IPS-18a (cell line): ENCODE results near the gene ANKS6.

Source experiments
- H3K27ac ChIP-seq: one replicate; pipeline ENCODE4 v1.5.1; 2013; ENCODE audit warnings: low read length
- H3K27me3 ChIP-seq: one replicate; pipeline ENCODE4 v1.6.1; 2013; ENCODE audit warnings: mild to moderate bottlenecking, low read length; ENCODE audit not compliant: control insufficient read depth, insufficient read depth
- H3K36me3 ChIP-seq: one replicate; pipeline ENCODE4 v1.6.1; 2013; ENCODE audit warnings: low read depth, low read length; ENCODE audit not compliant: control insufficient read depth
- H3K4me1 ChIP-seq: one replicate; pipeline ENCODE4 v1.6.1; 2013; ENCODE audit warnings: low read depth, low read length; ENCODE audit not compliant: control insufficient read depth
- H3K4me3 ChIP-seq: one replicate; pipeline ENCODE4 v1.5.1; 2013; ENCODE audit warnings: low read length
- H3K9ac ChIP-seq: one replicate; pipeline ENCODE4 v1.6.1; 2013; ENCODE audit warnings: mild to moderate bottlenecking, low read length, moderate library complexity
- H3K9me3 ChIP-seq: one replicate; pipeline ENCODE4 v1.6.1; 2013; ENCODE audit warnings: low read depth, low read length; ENCODE audit not compliant: control insufficient read depth

Gene ANKS6

GRCh38 chr9:98742325-98743280 is 53.8 kb downstream of the ANKS6 start:
- peaks cover 13% of the 10 kb centered on the region for H3K36me3 ChIP-seq
- no peaks in the 10 kb centered on the region for H3K27me3 ChIP-seq
- H3K4me3 ChIP-seq: no peak overlapping the region
- no peaks in the 10 kb centered on the region for H3K4me1 ChIP-seq
- H3K27ac ChIP-seq: no peak overlapping the region
- no peaks in the 10 kb centered on the region for H3K9me3 ChIP-seq
- no peak overlapping the region for H3K9ac ChIP-seq

GRCh38 chr9:98740226-98740881 is 56.0 kb downstream of the ANKS6 start:
- no peak overlapping the region for H3K4me3 ChIP-seq
- no peak overlapping the region for H3K9ac ChIP-seq
- H3K36me3 ChIP-seq: peaks cover 20% of the 10 kb centered on the region

GRCh38 chr9:98738741-98739140 is 57.6 kb downstream of the ANKS6 start:
- Histone ChIP-seq H3K4me1 (no peaks in the 10 kb centered on the region), H3K27me3 (no peaks in the 10 kb centered on the region)

More at GRCh38 chr9:98740226-98740881, 56.0 kb downstream of the ANKS6 start:
- Histone ChIP-seq H3K27me3 (no peaks in the 10 kb centered on the region), H3K4me1 (no peaks in the 10 kb centered on the region), H3K27ac (no peak overlapping the region), H3K9me3 (no peaks in the 10 kb centered on the region)

GRCh38 chr9:98736226-98736625 is 60.1 kb downstream of the ANKS6 start:
- H3K27me3 ChIP-seq: no peaks in the 10 kb centered on the region
- H3K9me3 ChIP-seq: no peaks in the 10 kb centered on the region
- H3K4me3 ChIP-seq: no peak overlapping the region
- no peaks in the 10 kb centered on the region for H3K4me1 ChIP-seq
- H3K36me3 ChIP-seq: peaks cover 26% of the 10 kb centered on the region
- H3K9ac ChIP-seq: no peak overlapping the region
- no peak overlapping the region for H3K27ac ChIP-seq

More at GRCh38 chr9:98738741-98739140, 57.6 kb downstream of the ANKS6 start:
- no peaks in the 10 kb centered on the region for H3K9me3 ChIP-seq
- no peak overlapping the region for H3K9ac ChIP-seq
- H3K36me3 ChIP-seq: peaks cover 26% of the 10 kb centered on the region
- no peak overlapping the region for H3K27ac ChIP-seq
- H3K4me3 ChIP-seq: no peak overlapping the region

GRCh38 chr9:98732801-98733200 is 63.6 kb downstream of the ANKS6 start:
- Histone ChIP-seq H3K36me3 (peaks cover 26% of the 10 kb centered on the region), H3K27ac (no peak overlapping the region), H3K4me3 (no peak overlapping the region), H3K27me3 (no peaks in the 10 kb centered on the region), H3K4me1 (no peaks in the 10 kb centered on the region), H3K9ac (no peak overlapping the region), H3K9me3 (no peaks in the 10 kb centered on the region)

- Histone ChIP-seq H3K4me3 (no peak overlapping the region), H3K4me1 (no peaks in the 10 kb centered on the region), H3K27ac (no peak overlapping the region), H3K36me3 (peaks cover 26% of the 10 kb centered on the region), H3K27me3 (no peaks in the 10 kb centered on the region), H3K9ac (no peak overlapping the region), H3K9me3 (no peaks in the 10 kb centered on the region)
These were observed 64.3 kb downstream of the ANKS6 start for GRCh38 chr9:98732091-98732490.

- Histone ChIP-seq H3K27me3 (no peaks in the 10 kb centered on the region), H3K4me1 (no peaks in the 10 kb centered on the region), H3K9ac (no peak overlapping the region), H3K9me3 (no peaks in the 10 kb centered on the region), H3K27ac (no peak overlapping the region), H3K36me3 (peaks cover 19% of the 10 kb centered on the region), H3K4me3 (no peak overlapping the region)
These were observed 65.5 kb downstream of the ANKS6 start for GRCh38 chr9:98730871-98731270.

GRCh38 chr9:98728500-98728899 is 67.9 kb downstream of the ANKS6 start:
- Histone ChIP-seq H3K4me1 (no peaks in the 10 kb centered on the region), H3K27ac (no peak overlapping the region), H3K9ac (no peak overlapping the region)

GRCh38 chr9:98727428-98727827 is 68.9 kb downstream of the ANKS6 start:
- no peak overlapping the region for H3K9ac ChIP-seq
- H3K27ac ChIP-seq: no peak overlapping the region
- no peaks in the 10 kb centered on the region for H3K27me3 ChIP-seq
- H3K4me3 ChIP-seq: no peak overlapping the region
- no peaks in the 10 kb centered on the region for H3K4me1 ChIP-seq
- no peaks in the 10 kb centered on the region for H3K36me3 ChIP-seq
- no peaks in the 10 kb centered on the region for H3K9me3 ChIP-seq

More at GRCh38 chr9:98728500-98728899, 67.9 kb downstream of the ANKS6 start:
- Histone ChIP-seq H3K9me3 (no peaks in the 10 kb centered on the region), H3K27me3 (no peaks in the 10 kb centered on the region), H3K4me3 (no peak overlapping the region), H3K36me3 (no peaks in the 10 kb centered on the region)

GRCh38 chr9:98726735-98727134 is 69.6 kb downstream of the ANKS6 start:
- no peaks in the 10 kb centered on the region for H3K36me3 ChIP-seq
- H3K4me3 ChIP-seq: no peak overlapping the region
- no peaks in the 10 kb centered on the region for H3K4me1 ChIP-seq

GRCh38 chr9:98724810-98725530 is 71.4 kb downstream of the ANKS6 start:
- no peak overlapping the region for H3K4me3 ChIP-seq
- H3K9me3 ChIP-seq: no peaks in the 10 kb centered on the region
- H3K36me3 ChIP-seq: no peaks in the 10 kb centered on the region
- H3K9ac ChIP-seq: no peak overlapping the region
- H3K27me3 ChIP-seq: no peaks in the 10 kb centered on the region
- H3K27ac ChIP-seq: no peak overlapping the region
- H3K4me1 ChIP-seq: no peaks in the 10 kb centered on the region

More at GRCh38 chr9:98726735-98727134, 69.6 kb downstream of the ANKS6 start:
- no peaks in the 10 kb centered on the region for H3K9me3 ChIP-seq
- no peaks in the 10 kb centered on the region for H3K27me3 ChIP-seq
- H3K27ac ChIP-seq: no peak overlapping the region
- H3K9ac ChIP-seq: no peak overlapping the region
